OCI-LY7 (cell line): ENCODE data around the gene CCDC13. TPM values are rescaled to one million over a fixed set of nuclear protein-coding genes. Genes with fewer than 3 reads are reported as not detected.
A peak's percentile ranks its signal among the peaks of the same experiment; 100 is the strongest.

Experiments
- BruUV-seq: library from RNA; stranded (reverse); fragments of 400-500 nt; replicated peaks from 2 replicates; lab custom pipeline; 2021; lab: Mats Ljungman, UMichigan
- CTCF ChIA-PET: fragments of 300-600 bp; sonication (Branson Sonifier 250); formaldehyde crosslinking; loops from one replicate; lab custom pipeline; 2022; ENCODE audit warnings: antibody characterized with exemption; ENCODE audit not compliant: unreplicated experiment; lab: Charles Lee
- POLR2A ChIA-PET: fragments of 300-600 bp; sonication (Branson Sonifier 250); formaldehyde crosslinking; loops from one replicate; lab custom pipeline; 2022; ENCODE audit warnings: antibody characterized with exemption; lab: Charles Lee
- DNase-seq: peaks from one replicate; pipeline ENCODE4 v3.0.0-alpha.2; 2015; ENCODE audit warnings: low spot score
- H2AFZ ChIP-seq: fragments of 200-600 bp; sonication (generic), shearing (Covaris generic); 2 replicates; pipeline ENCODE4 v1.6.1; 2014; ENCODE audit warnings: mild to moderate bottlenecking, antibody characterized with exemption, low read length, moderate library complexity
- H3K27ac ChIP-seq: fragments of 200-600 bp; sonication (generic); 2 replicates; pipeline ENCODE4 v1.5.1; 2014; ENCODE audit warnings: mixed run types, low read depth, mild to moderate bottlenecking, moderate library complexity, low read length, inconsistent platforms; ENCODE audit not compliant: poor library complexity, severe bottlenecking
- H3K36me3 ChIP-seq: fragments of 200-600 bp; sonication (generic); 2 replicates; pipeline ENCODE4 v1.6.1; 2014; ENCODE audit warnings: mild to moderate bottlenecking, antibody characterized with exemption, low read length, moderate library complexity, mixed read lengths; ENCODE audit not compliant: insufficient read depth
- H3K4me1 ChIP-seq: fragments of 200-600 bp; sonication (generic); 2 replicates; pipeline ENCODE4 v1.5.1; 2014; ENCODE audit warnings: mild to moderate bottlenecking, low read length; ENCODE audit not compliant: insufficient read depth, poor library complexity, severe bottlenecking
- H3K4me2 ChIP-seq: fragments of 200-600 bp; sonication (generic); 2 replicates; pipeline ENCODE4 v1.6.1; 2014; ENCODE audit warnings: mild to moderate bottlenecking, low read length
- H3K4me3 ChIP-seq: fragments of 200-600 bp; sonication (generic); 2 replicates; pipeline ENCODE4 v1.5.1; 2014; ENCODE audit warnings: mild to moderate bottlenecking, low read depth, low read length; ENCODE audit not compliant: poor library complexity, severe bottlenecking
- H3K79me2 ChIP-seq: fragments of 200-600 bp; sonication (generic); 2 replicates; pipeline ENCODE4 v1.6.1; 2016; ENCODE audit warnings: low read depth, mild to moderate bottlenecking, low read length, moderate library complexity, mixed read lengths; ENCODE audit not compliant: insufficient read depth
- H3K9me2 ChIP-seq: fragments of 200-600 bp; sonication (generic); 2 replicates; pipeline ENCODE4 v1.6.1; 2016; ENCODE audit warnings: mild to moderate bottlenecking, low read length, mixed read lengths; ENCODE audit not compliant: insufficient read depth
- H3K9me3 ChIP-seq: fragments of 200-600 bp; sonication (generic); 2 replicates; pipeline ENCODE4 v1.6.1; 2014; ENCODE audit warnings: mild to moderate bottlenecking, mixed run types, low read length, mixed read lengths
- H4K20me1 ChIP-seq: fragments of 200-600 bp; sonication (generic); 2 replicates; pipeline ENCODE4 v1.6.1; 2014; ENCODE audit warnings: mild to moderate bottlenecking, antibody characterized with exemption, low read length, moderate library complexity, mixed read lengths; ENCODE audit not compliant: insufficient read depth
- CTCF ChIP-seq: fragments of 200-600 bp; sonication (generic); conservative IDR thresholded peaks from 2 replicates; pipeline ENCODE4 v1.5.1; 2014; ENCODE audit warnings: mild to moderate bottlenecking, antibody characterized with exemption, low read length, moderate library complexity, mixed read lengths
- EZH2phosphoT487 ChIP-seq: fragments of 200-600 bp; sonication (generic); IDR thresholded peaks from 2 replicates; pipeline ENCODE4 v1.6.1; 2018; ENCODE audit warnings: low read depth, borderline replicate concordance, mild to moderate bottlenecking, mixed run types, antibody characterized with exemption, low read length, moderate library complexity, mixed read lengths
- intact Hi-C: fragments of 100-400 bp; cut with micrococcal nuclease; formaldehyde crosslinking; loops from one replicate; pipeline ENCODE4 v1.10.0; 2022; ENCODE audit not compliant: unreplicated experiment
- total RNA-seq, 2 experiments: library from RNA; depleted of rRNA in 1 of 2; stranded (reverse); fragments of >200 nt in 1 of 2; shearing (Covaris generic) in 1 of 2; gene quantifications; 2 replicates each; pipeline ENCODE4 v1.2.3, GENCODE V29; 2014 to 2022

The CCDC13 gene
- total RNA-seq, 2 experiments from 2014 or later = 1.4 TPM; not detected in 1

- no peak for DNase-seq
- H3K9me2 ChIP-seq = no peaks in the 10 kb centered on the region
- intact Hi-C loops = loop anchor here (2.0 to 10.0 kb wide), 2 partner anchors 91 to 163 kb away; partner anchors contain the start of gene ZBTB47
- TF ChIP-seq CTCF = no peak
- no peak for TF ChIP-seq EZH2phosphoT487
- no peaks in the 10 kb centered on the region for H3K9me3 ChIP-seq
- no TSS peak for BruUV-seq
- POLR2A ChIA-PET = interaction anchor here (1.0 kb wide), 1 partner anchor 164 kb away, joined by 4 read pairs; the partner anchor contains the start of gene SEC22C
- H3K79me2 ChIP-seq = no peaks in the 10 kb centered on the region
- no peak overlapping the region for H3K4me2 ChIP-seq
- no peaks in the 10 kb centered on the region for H4K20me1 ChIP-seq
- no peak overlapping the region for H3K27ac ChIP-seq
- no peaks in the 10 kb centered on the region for H3K36me3 ChIP-seq
- CTCF ChIA-PET = no interaction called here
- 0 out of 2 replicates have a peak overlapping the region, but pooled peaks have one; percentile 38 for H2AFZ ChIP-seq
- no peaks in the 10 kb centered on the region for H3K4me1 ChIP-seq
- no peak overlapping the region for H3K4me3 ChIP-seq
Measured at GRCh38 chr3:42745291-42745745, 27.7 kb downstream of the CCDC13 start.

DNA sequence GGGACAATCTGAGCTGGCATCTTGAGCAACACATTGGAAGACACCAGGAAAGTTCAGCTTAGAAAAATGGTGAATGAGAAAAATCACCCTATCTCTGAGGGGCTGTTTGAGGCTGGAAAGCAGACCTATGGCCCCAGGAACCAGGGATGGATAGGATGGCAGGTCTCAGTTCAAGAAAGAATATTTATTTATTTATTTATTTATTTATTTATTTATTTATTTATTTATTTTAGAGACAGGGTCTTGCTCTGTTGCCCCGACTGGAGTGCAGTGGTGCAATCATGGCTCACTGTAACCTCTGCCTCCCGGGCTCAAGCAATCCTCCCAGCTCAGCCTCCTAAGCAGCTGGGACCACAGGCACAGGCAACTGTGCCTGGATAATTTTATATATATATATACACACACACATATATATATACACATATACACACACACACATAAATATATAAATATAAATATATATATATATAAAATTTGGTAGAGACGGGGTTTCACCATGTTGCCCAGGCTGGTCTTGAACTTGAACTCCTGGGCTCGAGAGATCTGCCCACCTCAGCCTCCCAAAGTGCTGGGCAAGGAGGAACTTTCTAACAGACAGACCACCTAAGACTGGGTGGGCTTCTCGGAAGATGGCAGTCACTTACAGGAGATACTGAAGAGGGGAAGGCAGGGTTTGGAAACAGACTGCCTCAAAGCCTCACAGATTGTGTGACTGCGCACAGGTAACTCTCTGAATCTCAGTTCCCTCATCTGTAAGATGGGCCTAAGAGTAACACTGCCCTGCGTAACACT, 29.7 kb downstream of the CCDC13 start:
- no peak for TF ChIP-seq EZH2phosphoT487
- no peak for TF ChIP-seq CTCF
- Histone ChIP-seq H4K20me1 (no peaks in the 10 kb centered on the region), H2AFZ (0 out of 2 replicates have a peak overlapping the region, but pooled peaks have one; percentile 25), H3K79me2 (no peaks in the 10 kb centered on the region), H3K4me1 (no peaks in the 10 kb centered on the region), H3K4me2 (no peak overlapping the region), H3K9me2 (no peaks in the 10 kb centered on the region), H3K27ac (no peak overlapping the region), H3K4me3 (no peak overlapping the region), H3K9me3 (no peaks in the 10 kb centered on the region), H3K36me3 (no peaks in the 10 kb centered on the region)
- intact Hi-C loops = loop anchor here (10.0 kb wide), 1 partner anchor 89 kb away; the partner anchor contains the start of gene ZBTB47
- CTCF ChIA-PET = no interaction called here
- POLR2A ChIA-PET = no interaction called here
- no peak for DNase-seq
- no TSS peak for BruUV-seq
